K562 (cell line): ENCODE results near the gene RERE. TPM values are rescaled to one million over a fixed set of nuclear protein-coding genes. Genes with fewer than 3 reads are reported as not detected.

Experiments
- ATAC-seq: fragments of 200-7000 bp; cut with Tn5 transposase; 3 replicates; pipeline ENCODE4 v1.9.1; 2020; ENCODE audit warnings: moderate library complexity
- BruUV-seq: library from RNA; stranded (reverse); fragments of 400-500 nt; replicated peaks from 2 replicates; lab custom pipeline; 2021; lab: Mats Ljungman, UMichigan
- CTCF ChIA-PET: fragments of 300-600 bp; formaldehyde crosslinking; extraction: SDS; loops from one replicate; lab custom pipeline; 2021; ENCODE audit warnings: low intra/inter-chr PET ratio; lab: Yijun Ruan, JAX
- POLR2A ChIA-PET: fragments of 300-600, 350-650 bp; sonication (Branson Sonifier 250); formaldehyde crosslinking; extraction: SDS; loops from one replicate; lab custom pipeline; 2021; ENCODE audit warnings: antibody characterized with exemption, inconsistent platforms; lab: Yijun Ruan, JAX
- DNase-seq, 4 experiments: peaks; one replicate each; pipeline versions ENCODE4 v3.0.0 to v3.0.0-alpha.2; 2011 to 2018; ENCODE audit warnings: low spot score in 3 of 4, mixed read lengths in 3 of 4; ENCODE audit errors: extremely low read depth in 1 of 4
- FAIRE-seq: peaks from 2 replicates; lab custom pipeline; 2011; peaks lifted over from hg19 to GRCh38; lab: Jason Lieb, UNC
- H2AFZ ChIP-seq: 2 replicates; pipeline ENCODE4 v1.6.0; 2011; ENCODE audit warnings: low read depth, low read length, control low read depth, inconsistent platforms
- H3K27ac ChIP-seq: fragments of 200-600 bp; 3 replicates; pipeline ENCODE4 v1.8.0; 2011; ENCODE audit warnings: low read depth, mild to moderate bottlenecking, control low read depth, inconsistent platforms, low read length, moderate library complexity, mixed read lengths; ENCODE audit errors: extremely low read depth
- H3K27me3 ChIP-seq, 2 experiments: fragments of 300-600 bp in 1 of 2; 2 replicates in 1 of 2; 3 replicates in 1 of 2; pipeline versions ENCODE4 v1.6.0 to v1.8.0; 2011; ENCODE audit warnings: inconsistent platforms in 2 of 2, low read length in 2 of 2, mild to moderate bottlenecking in 1 of 2, mixed read lengths in 1 of 2, moderate library complexity in 1 of 2; ENCODE audit not compliant: control insufficient read depth in 2 of 2, insufficient read depth in 2 of 2
- H3K36me3 ChIP-seq: fragments of 300-600 bp; 3 replicates; pipeline ENCODE4 v1.8.0; 2011; ENCODE audit warnings: mild to moderate bottlenecking, low read length, inconsistent platforms; ENCODE audit not compliant: control insufficient read depth, insufficient read depth
- H3K4me1 ChIP-seq, 2 experiments: fragments of 200-600 bp in 1 of 2; replicated peaks in 1 of 2; 2 replicates in 1 of 2; 3 replicates in 1 of 2; pipeline versions ENCODE4 v1.5.1 to v1.8.0; 2011; ENCODE audit warnings: inconsistent platforms in 2 of 2, low read length in 2 of 2, mild to moderate bottlenecking in 1 of 2, mixed read lengths in 1 of 2, moderate library complexity in 1 of 2; ENCODE audit not compliant: control insufficient read depth in 2 of 2, insufficient read depth in 2 of 2
- H3K4me2 ChIP-seq: 2 replicates; pipeline ENCODE4 v1.6.1; 2011; ENCODE audit warnings: low read length, control low read depth, inconsistent platforms, mixed read lengths; ENCODE audit not compliant: insufficient read depth
- H3K4me3 ChIP-seq: fragments of 200-600 bp; sonication (generic), shearing (Covaris generic); 2 replicates; pipeline ENCODE4 v1.5.1; 2016; ENCODE audit warnings: control low read depth, inconsistent platforms
- H3K79me2 ChIP-seq: fragments of 200-600 bp; 3 replicates; pipeline ENCODE4 v1.8.0; 2011; ENCODE audit warnings: low read length, inconsistent platforms; ENCODE audit not compliant: control insufficient read depth, insufficient read depth
- H3K9ac ChIP-seq, 2 experiments: 2 replicates each; pipeline versions ENCODE4 v1.6.0 to v1.6.1; 2011; ENCODE audit warnings: low read depth in 2 of 2, low read length in 2 of 2, control low read depth in 1 of 2, inconsistent platforms in 1 of 2, mild to moderate bottlenecking in 1 of 2, mixed read lengths in 1 of 2; ENCODE audit not compliant: insufficient read depth in 1 of 2
- H3K9me1 ChIP-seq: one replicate; pipeline ENCODE4 v1.6.0; 2011; ENCODE audit warnings: inconsistent platforms, mild to moderate bottlenecking, low read length, moderate library complexity; ENCODE audit not compliant: control insufficient read depth, insufficient read depth
- H3K9me3 ChIP-seq: replicated peaks from 2 replicates; pipeline ENCODE4 v1.5.1; 2011; ENCODE audit warnings: low read depth, low read length, inconsistent platforms; ENCODE audit not compliant: control insufficient read depth, insufficient read depth
- H4K20me1 ChIP-seq: replicated peaks from 2 replicates; pipeline ENCODE4 v1.6.1; 2011; ENCODE audit warnings: low read length, inconsistent platforms, mixed read lengths; ENCODE audit not compliant: control insufficient read depth, insufficient read depth
- CC2D1A ChIP-seq: fragments of 450-650 bp; IDR thresholded peaks from 2 replicates; pipeline ENCODE4 v1.6.1; 2017; ENCODE audit warnings: mild to moderate bottlenecking
- DLX4 ChIP-seq: fragments of 250-450 bp; sonication (Bioruptor Pico); IDR thresholded peaks from 2 replicates; pipeline ENCODE4 v1.6.1; 2021; ENCODE audit warnings: mild to moderate bottlenecking
- IRF2 ChIP-seq: sonication (generic); formaldehyde crosslinking; IDR thresholded peaks from 2 replicates; pipeline ENCODE4 v1.8.1; 2022; ENCODE audit warnings: mild to moderate bottlenecking, missing genetic modification reagents
- PML ChIP-seq: IDR thresholded peaks from 2 replicates; pipeline ENCODE4 v1.6.1; 2012; ENCODE audit warnings: low read length, inconsistent platforms
- POLR2AphosphoS5 ChIP-seq: IDR thresholded peaks from 2 replicates; pipeline ENCODE4 v1.6.1; 2011; ENCODE audit warnings: mild to moderate bottlenecking, low read depth, low read length, moderate library complexity; ENCODE audit not compliant: control insufficient read depth, insufficient read depth
- POLR2B ChIP-seq: fragments of 450-650 bp; IDR thresholded peaks from 2 replicates; pipeline ENCODE4 v1.6.1; 2018; ENCODE audit warnings: low read depth; ENCODE audit not compliant: partially characterized antibody
- POLR2G ChIP-seq: fragments of 200-400 bp; formaldehyde crosslinking; IDR thresholded peaks from 2 replicates; pipeline ENCODE4 v1.6.1; 2017; ENCODE audit warnings: low read depth, mild to moderate bottlenecking, antibody characterized with exemption, low read length, moderate library complexity
- RBM17 ChIP-seq: fragments of 200-400 bp; formaldehyde crosslinking; IDR thresholded peaks from 2 replicates; pipeline ENCODE4 v1.6.1; 2017; ENCODE audit warnings: low read depth, mild to moderate bottlenecking, low read length, borderline replicate concordance
- RBM22 ChIP-seq: fragments of 200-400 bp; formaldehyde crosslinking; IDR thresholded peaks from 2 replicates; pipeline ENCODE4 v1.6.1; 2018; ENCODE audit warnings: low read length, low read depth; ENCODE audit not compliant: poor library complexity, severe bottlenecking
- SNIP1 ChIP-seq: fragments of 450-650 bp; IDR thresholded peaks from 2 replicates; pipeline ENCODE4 v1.7.1; 2017; ENCODE audit warnings: low read depth, mild to moderate bottlenecking
- SRSF9 ChIP-seq: fragments of 200-400 bp; formaldehyde crosslinking; IDR thresholded peaks from 2 replicates; pipeline ENCODE4 v1.6.1; 2017; ENCODE audit warnings: low read depth, low read length, borderline replicate concordance
- THAP12 ChIP-seq: fragments of 250-450 bp; sonication (Bioruptor Pico); IDR thresholded peaks from 2 replicates; pipeline ENCODE4 v1.9.0; 2021; ENCODE audit warnings: mild to moderate bottlenecking, inconsistent platforms
- WGBS: fragments of 100-300 bp; shearing (Covaris generic); methylation state at CpG from one replicate; pipeline ENCODE4 v1.1.6; 2016; ENCODE audit warnings: low coverage, mixed read lengths; ENCODE audit not compliant: insufficient coverage; ENCODE audit errors: missing lambda C conversion rate; 5-methylcytosine and 5-hydroxymethylcytosine counted together
- in situ Hi-C: fragments of 300-500 bp; cut with MboI; formaldehyde crosslinking; loops from 4 replicates; pipeline ENCODE4 v1.15.0; 2018; ENCODE audit warnings: inconsistent platforms, mixed read lengths
- intact Hi-C: fragments of 100-400 bp; cut with micrococcal nuclease; formaldehyde crosslinking; loops from 2 replicates; pipeline ENCODE4 v1.14.2; 2022
- polyA plus RNA-seq, 8 experiments: library from polyadenylated mRNA; depleted of rRNA in 4 of 8; stranded (reverse) in 5 of 8; unstranded in 3 of 8; fragments of >200 nt; fragmentation: Nextera tagmentation in 2 of 8; fragmentation: Illumina TruSeq in 1 of 8; extraction: Ambion mirVana in 2 of 8; extraction: Trizol in 1 of 8; gene quantifications; 2 replicates each; pipeline versions ENCODE4 v1.2.1 to v1.2.3, GENCODE V29; 2011 to 2014; ENCODE audit warnings: inconsistent platforms in 1 of 8, missing spikeins in 1 of 8
- total RNA-seq, 7 experiments: library from RNA; depleted of rRNA in 6 of 7; stranded (reverse); fragments of >200 nt in 6 of 7; fragmentation: Illumina TruSeq in 2 of 7; extraction: Trizol in 2 of 7; gene quantifications; 2 replicates each; pipeline versions ENCODE4 v1.2.1 to v1.2.3, GENCODE V29; 2011 to 2021; ENCODE audit warnings: low replicate concordance in 1 of 7

The RERE gene
- total and polyA plus RNA-seq, 9 of the 15 experiments (the other 6 are each of a cell fraction or from before 2014, with no cell fraction given) = 3.0 to 51.5 (median 13.4) TPM

DNA sequence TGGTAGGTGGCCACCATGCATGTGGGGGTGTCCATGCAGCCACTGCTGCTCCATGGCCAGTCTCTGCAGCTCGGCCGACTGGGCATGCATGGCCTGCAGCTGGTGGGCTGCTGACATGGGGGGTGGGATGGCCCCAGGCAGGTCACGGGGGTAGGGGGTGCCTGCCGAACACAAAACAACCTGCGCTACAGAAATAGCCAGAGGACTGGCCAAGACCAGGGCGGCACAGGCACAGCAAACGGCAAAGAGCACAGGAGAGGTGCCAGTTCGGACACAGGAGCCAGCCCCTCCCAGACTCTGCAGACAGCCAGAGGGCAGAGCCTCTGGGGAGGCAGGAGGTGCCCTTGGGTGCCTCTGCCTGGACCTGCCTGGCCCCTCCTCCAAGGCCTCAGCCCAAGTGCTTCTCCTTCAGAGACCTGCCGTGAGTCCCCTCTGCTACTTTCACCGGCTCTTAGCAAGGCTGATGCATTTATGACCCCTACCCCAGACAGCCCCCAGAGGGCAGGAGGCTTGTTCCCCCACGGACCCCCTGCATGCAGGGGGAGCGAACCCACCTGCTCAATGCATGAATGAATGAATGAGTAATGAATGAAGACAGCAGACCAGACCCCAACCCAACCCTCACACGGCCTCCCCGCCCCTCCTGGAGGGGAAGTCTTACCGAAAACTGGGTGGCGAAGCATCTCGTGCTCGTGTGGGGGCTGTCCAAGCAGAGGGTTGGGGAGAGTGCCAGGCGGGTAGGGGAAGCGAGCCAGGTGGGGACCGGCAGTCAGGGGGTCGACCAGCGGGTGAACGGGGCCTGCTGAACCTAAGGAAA is 461.8 kb downstream of the RERE start:
- Histone ChIP-seq H3K4me1 (peaks cover 0 to 18% of the 10 kb centered on the region in 2 experiments; a peak in 1 of 5 replicates), H3K4me3 (no peak overlapping the region), H3K79me2 (no peaks in the 10 kb centered on the region), H3K36me3 (peaks cover 62% of the 10 kb centered on the region), H3K4me2 (no peak overlapping the region), H3K9me1 (peaks cover 3% of the 10 kb centered on the region), H3K9ac (peak overlapping the region in 1 of 2 experiments; percentile 6; a peak in 1 of 4 replicates), H2AFZ (no peak overlapping the region), H3K27ac (no peak overlapping the region), H3K9me3 (no peaks in the 10 kb centered on the region), H3K27me3 (no peaks in the 10 kb centered on the region; a peak in 1 of 5 replicates), H4K20me1 (peaks cover 12% of the 10 kb centered on the region; the same call in 1 of the 2 replicates)
- 94% methylated on average over 23 of the region's 24 CpGs for WGBS
- in situ Hi-C loops = no loop called here
- DNase-seq (no peak), ATAC-seq (no peak), FAIRE-seq (no peak)
- BruUV-seq = no TSS peak
- TF ChIP-seq CC2D1A = no peak
- no peak for TF ChIP-seq RBM17
- TF ChIP-seq POLR2B = no peak
- TF ChIP-seq POLR2AphosphoS5 = no peak
- no peak for TF ChIP-seq DLX4
- TF ChIP-seq POLR2G = peak; percentile 45
- TF ChIP-seq THAP12 = no peak
- TF ChIP-seq SNIP1 = no peak
- TF ChIP-seq IRF2 (CRISPR knock-in tag) = no peak
- TF ChIP-seq SRSF9 = no peak
- TF ChIP-seq PML = no peak
- TF ChIP-seq RBM22 = peak; percentile 79
- intact Hi-C loops = no loop called here
- ChIA-PET CTCF (no interaction called here), POLR2A (interaction anchor here (0.7 kb wide), 1 partner anchor 27 kb away, joined by 3 read pairs; no protein-coding TSS in a partner anchor)
